Fibroblast of skin of abdomen (primary cell): ENCODE data around the gene LRRC2.
"Not testable (repeated sequence)": the region's sequence is repeated elsewhere in the genome, so short reads cannot be mapped to it uniquely, and the experiment has no call there.

Source experiments
- DNase-seq: peaks from one replicate; pipeline ENCODE4 v3.0.0-alpha.2; 2013

The LRRC2 gene

GRCh38 chr3:46580675-46581074 is 14.6 kb upstream of the LRRC2 start:
- no peak for DNase-seq

- no peak for DNase-seq
Measured at GRCh38 chr3:46579756-46580286, 13.7 kb upstream of the LRRC2 start.

DNA sequence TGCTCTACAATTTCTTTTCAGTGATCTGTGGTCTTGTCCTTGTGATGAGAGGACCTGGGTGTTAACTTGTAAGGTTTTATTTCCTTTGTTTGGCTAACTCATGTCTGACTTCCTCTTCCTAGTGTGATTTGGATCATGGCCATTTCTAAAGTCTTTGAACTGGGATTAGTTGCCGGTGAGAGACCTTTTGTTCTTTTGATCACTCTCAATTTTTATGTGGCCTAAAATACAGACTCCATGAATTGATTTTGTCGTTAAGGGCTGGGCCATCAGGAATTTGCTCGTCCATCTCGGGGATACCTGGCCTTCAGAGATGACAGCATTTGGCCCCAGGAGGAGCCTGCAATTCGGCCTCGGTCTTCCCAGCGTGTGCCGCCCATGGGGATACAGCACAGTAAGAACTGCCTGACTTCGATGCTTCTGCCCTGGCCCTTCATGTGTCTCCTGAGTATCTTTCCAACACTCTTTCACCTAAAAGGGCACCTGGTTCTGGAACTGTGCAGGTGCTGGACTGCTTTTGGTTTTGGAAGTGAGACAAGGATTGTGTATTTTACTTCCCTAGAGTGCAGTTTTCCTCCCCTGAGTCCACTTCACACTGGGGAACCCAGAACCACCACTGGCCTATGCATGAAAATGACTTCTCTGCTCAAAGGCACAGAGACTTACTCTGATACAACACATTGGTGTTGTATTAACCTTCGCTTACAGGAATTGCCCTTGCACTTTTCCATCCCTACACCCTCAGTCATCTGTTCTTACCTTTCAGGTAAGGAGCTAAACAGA is 13.1 kb upstream of the LRRC2 start:
- DNase-seq = no peak

- not testable (repeated sequence) for DNase-seq
Measured at GRCh38 chr3:46577580-46578249, 11.6 kb upstream of the LRRC2 start.

DNA sequence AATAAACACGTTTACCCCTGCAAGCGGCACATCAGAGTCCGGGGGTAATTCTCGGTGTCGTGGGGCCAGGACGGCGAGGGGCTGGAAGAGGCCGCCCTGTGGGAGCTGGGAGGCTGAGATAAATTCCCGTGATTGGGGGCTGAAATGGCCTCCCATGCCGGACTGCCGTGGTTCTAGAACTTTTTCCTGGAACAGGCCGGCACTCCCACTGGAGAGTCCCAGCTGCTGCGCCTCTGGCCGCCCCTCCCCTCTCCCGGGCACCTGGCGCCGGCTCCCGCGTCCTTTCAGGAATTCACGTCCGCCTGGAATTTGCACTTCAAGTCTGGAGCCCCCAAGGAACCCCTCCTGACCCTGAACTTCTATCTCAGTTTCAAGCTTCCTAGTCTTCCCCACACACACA is 10.8 kb upstream of the LRRC2 start:
- DNase-seq = no peak

- no peak for DNase-seq
Measured at GRCh38 chr3:46576386-46576785, 10.3 kb upstream of the LRRC2 start.

DNA sequence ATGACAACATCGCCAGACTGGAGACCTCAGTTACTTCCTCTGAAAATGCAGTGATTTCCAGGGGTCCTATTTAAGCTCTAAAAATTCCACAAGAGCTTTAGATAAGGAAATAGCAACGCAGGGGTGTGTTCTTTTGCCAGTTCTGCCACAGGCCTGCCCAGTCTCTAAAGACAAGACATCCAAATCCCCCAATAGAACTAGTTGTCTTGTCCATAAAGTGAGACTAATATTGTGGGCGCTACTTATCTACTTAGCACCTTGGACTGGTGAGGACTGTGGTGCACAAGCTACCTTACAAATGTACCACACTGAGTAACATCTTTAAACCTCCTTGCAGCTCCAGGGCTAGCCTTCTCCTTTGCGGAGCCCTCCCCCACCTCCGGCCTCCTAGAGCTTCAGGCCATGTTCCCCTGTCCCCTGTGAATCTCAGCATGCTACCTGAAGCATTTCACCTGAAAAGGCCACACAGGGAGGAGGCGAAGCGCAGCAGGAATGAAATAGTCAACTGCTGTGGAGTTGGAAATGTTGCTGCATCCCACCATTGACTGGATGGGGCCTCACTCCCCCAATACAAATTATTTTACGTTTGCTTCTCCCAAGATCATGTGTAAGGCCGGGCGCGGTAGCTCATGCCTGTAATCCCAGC is 9.6 kb upstream of the LRRC2 start:
- no peak for DNase-seq

GRCh38 chr3:46574881-46575576 is 8.9 kb upstream of the LRRC2 start:
- no peak for DNase-seq

DNA sequence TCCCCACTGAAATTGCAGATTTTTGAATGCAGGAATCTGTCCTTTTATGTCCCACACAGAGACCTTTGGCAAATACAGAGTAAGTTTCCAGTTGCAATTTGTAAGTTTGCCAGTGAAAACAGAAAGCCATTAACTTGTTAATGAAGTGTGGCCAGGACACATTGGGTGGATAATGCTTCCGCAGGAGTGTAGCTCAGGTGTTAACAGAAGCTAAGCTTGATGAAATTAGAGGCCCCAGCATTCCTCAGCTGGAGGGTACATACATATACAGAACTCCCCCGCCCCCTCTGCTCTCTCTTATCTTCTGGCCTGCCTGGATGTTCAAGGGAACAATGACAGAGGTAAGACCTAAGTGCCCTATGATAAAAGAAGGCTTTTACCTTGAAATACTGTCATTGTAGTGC is 8.1 kb upstream of the LRRC2 start:
- DNase-seq = no peak

DNA sequence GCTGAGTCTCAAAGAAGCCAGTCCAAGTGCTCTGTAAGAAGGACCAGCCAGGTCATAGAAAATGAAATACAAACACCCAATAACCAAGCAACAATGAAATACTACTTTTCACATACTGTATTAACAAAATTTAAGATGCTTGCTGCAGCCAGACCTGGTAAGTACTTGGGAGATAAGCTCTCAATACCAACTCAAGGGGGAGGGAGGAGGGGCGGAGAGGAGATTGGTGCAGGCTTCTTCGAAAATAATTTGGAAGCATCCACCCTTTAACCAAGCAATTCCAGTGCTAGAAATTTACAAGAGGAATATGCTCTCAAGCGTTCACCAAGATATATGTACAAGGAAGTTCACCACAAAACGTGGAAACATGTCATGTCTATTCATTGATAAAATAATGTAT is 7.6 kb upstream of the LRRC2 start:
- no peak for DNase-seq

GRCh38 chr3:46571684-46572083 is 5.6 kb upstream of the LRRC2 start:
- DNase-seq = no peak

GRCh38 chr3:46565607-46566039 is 479 bp downstream of the LRRC2 start:
- no peak for DNase-seq

DNA sequence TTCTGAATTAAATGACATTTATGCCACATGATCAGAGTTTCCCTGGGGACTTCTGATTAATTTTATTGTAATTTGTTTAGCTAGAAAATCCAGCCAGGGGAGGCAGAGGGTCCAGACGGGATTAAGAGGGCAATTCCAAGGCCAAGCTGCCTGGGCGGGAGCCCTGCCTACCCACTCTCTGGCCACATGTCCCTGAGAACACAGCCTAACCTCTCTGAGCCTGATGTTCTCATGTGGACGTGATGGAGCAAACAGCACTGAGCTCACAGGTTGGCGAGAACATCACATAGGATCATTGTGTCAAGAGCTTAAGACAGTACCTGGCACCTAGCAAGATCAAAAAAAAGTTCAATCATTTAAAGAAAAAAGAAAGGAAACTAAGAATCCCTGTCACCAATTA is 1.0 kb downstream of the LRRC2 start:
- DNase-seq = no peak

DNA sequence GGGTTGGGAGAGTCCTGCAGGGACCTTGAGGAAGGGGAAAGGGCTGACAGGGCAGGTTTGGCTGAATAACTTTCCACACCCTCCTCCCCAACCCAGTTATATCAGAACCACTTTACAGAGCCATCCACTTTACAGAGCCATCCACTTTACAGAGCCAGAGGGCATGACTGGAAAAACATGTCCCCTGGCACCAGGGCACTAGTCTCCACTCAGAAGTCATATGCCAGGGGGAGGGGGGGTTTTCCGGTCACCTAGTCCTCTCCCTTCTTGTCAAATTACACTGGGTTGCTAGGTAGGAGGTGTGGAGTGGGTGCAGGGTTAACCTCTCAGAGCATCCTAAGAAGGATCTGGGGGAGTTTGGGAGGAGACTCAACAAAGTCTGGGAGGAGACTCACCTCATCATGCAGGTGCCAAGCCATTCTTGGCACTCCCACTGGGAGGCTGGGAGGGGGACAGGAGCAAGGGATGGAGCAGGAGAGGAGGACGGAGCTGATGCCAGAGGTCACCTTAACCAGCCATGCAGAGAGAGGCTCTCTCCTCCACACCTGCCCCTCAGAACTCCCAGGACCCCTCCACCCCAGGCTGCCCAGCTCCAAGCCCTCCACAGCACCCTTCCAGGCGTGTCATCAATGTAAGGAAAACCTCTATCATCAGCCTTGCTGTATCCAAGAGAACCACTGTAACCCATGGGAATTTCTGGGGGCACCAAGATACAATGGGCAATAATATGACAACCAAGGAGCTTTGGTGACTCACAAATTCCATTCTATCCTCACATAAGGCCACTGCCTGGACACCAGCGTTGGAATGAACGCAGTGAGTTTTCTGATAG is 1.7 kb downstream of the LRRC2 start:
- DNase-seq = no peak

- no peak for DNase-seq
Measured at GRCh38 chr3:46561951-46562350, 4.2 kb downstream of the LRRC2 start.

DNA sequence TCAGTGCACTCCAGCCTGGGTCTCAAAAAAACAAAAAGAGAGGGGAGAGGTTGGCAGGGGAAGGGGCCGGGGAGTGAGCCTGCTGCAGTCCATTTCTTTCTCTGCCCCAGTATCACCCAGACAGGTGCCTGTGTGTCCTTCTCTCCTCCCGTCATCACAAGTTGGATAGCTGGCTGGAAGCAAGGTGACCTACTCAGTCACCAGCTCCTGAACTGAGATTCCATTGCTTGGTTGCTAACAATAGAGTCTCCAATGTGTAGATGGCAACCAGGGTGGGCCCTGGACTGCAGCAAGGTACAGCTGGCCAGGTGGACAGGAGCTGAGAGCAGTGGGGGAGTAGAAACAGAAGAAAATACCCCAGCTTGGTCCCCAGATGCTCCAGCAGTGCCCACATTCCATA is 4.6 kb downstream of the LRRC2 start:
- DNase-seq = no peak

- DNase-seq = no peak
Measured at GRCh38 chr3:46559091-46559704, 6.9 kb downstream of the LRRC2 start.

GRCh38 chr3:46558184-46559043 is 7.7 kb downstream of the LRRC2 start:
- peak; percentile 89 for DNase-seq

- DNase-seq = no peak
Measured at GRCh38 chr3:46557814-46558183, 8.3 kb downstream of the LRRC2 start.

DNA sequence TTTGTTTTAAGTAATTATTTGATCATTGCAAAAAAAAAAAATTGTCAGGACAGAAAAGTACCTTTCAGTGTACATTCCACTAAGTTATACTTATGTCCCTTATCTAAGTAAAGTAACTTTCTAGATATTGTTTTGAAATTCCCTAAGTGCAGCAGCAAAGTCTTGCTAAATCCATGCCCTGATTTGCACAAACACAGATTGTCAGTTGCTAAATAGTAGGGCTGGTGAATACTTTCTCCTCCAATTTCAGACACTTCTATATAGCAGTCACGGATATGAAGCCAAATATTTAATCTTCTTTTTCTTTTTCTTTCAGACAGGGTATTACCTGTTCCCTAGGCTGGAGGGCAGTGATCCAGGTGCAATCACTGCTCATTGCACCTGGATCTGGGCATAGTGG is 12.9 kb downstream of the LRRC2 start:
- no peak for DNase-seq

DNA sequence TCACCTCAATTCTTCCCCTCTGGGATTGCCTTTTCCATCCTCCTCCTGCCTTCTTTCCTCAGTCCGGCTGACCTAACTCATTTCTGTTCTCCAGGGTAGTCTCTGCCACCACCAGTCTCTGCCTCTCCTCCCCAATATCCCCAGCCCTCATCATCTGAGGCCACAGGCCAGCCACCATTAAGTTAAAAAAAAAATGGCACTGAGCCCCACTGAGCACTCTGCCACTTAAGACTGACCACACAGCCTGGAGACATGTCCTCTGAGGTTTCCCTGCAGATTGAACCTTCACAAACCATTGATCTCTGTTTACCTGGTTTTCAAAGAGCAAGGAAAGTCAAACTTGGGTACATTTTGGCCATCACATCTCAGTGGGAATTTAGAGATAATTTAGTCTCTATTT is 13.6 kb downstream of the LRRC2 start:
- DNase-seq = no peak
